Stomach smooth muscle (tissue), 2 donors: ENCODE data around the gene TSGA10IP.

Experiments used
- H3K27ac ChIP-seq: one replicate; pipeline ENCODE4 v1.7.0; 2013; ENCODE audit warnings: mild to moderate bottlenecking, low read length, inconsistent platforms
- H3K27me3 ChIP-seq, 2 donors: one replicate each; pipeline ENCODE4 v1.7.0; 2013; ENCODE audit warnings: low read length in 2 of 2; ENCODE audit not compliant: insufficient read depth in 2 of 2, control insufficient read depth in 1 of 2
- H3K36me3 ChIP-seq, 2 donors: one replicate each; pipeline ENCODE4 v1.7.0; 2013; ENCODE audit warnings: low read length in 2 of 2; ENCODE audit not compliant: control insufficient read depth in 2 of 2, insufficient read depth in 2 of 2
- H3K4me1 ChIP-seq: one replicate; pipeline ENCODE4 v1.7.0; 2013; ENCODE audit warnings: low read length; ENCODE audit not compliant: control insufficient read depth, insufficient read depth
- H3K4me3 ChIP-seq, 2 donors: one replicate each; pipeline ENCODE4 v1.7.0; 2013; ENCODE audit warnings: low read length in 2 of 2
- H3K9ac ChIP-seq, 2 donors: one replicate each; pipeline ENCODE4 v1.7.0; 2013; ENCODE audit warnings: low read length in 2 of 2, mild to moderate bottlenecking in 1 of 2
- H3K9me3 ChIP-seq, 2 donors: one replicate each; pipeline ENCODE4 v1.7.0; 2013; ENCODE audit warnings: low read length in 2 of 2; ENCODE audit not compliant: control insufficient read depth in 2 of 2
- donor health status: healthy.
- donor health status: Pancreatic carcinoma.

TSGA10IP gene

GRCh38 chr11:65962141-65962564, 16.9 kb downstream of the TSGA10IP start:
- Histone ChIP-seq H3K9ac (peak overlapping the region; percentile 80 to 85), H3K4me1 (peaks cover 30% of the 10 kb centered on the region), H3K9me3 (no peaks in the 10 kb centered on the region), H3K4me3 (peak overlapping the region; percentile 80 to 91), H3K27me3 (no peaks in the 10 kb centered on the region), H3K36me3 (peaks cover 23 to 35% of the 10 kb centered on the region in 2 donors), H3K27ac (no peak overlapping the region)

DNA sequence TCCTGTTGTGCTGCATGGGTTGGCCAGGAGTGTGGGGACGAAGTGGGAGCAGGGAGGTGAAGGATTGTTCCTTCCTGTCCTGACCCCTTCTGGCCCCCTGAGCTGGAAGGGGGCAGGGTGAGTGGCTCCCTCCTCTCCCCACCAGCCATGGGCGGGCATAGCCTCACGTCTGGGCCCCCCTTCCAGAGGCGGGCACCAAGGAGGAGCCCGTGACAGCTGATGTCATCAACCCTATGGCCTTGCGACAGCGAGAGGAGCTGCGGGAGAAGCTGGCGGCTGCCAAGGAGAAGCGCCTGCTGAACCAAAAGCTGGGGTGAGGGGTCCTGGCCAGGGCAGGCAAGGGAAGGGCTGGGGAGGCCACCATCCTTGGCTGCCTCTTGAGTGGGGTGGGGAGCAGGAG, 19.6 kb downstream of the TSGA10IP start:
- Histone ChIP-seq H3K9me3 (no peaks in the 10 kb centered on the region), H3K4me1 (peaks cover 30% of the 10 kb centered on the region), H3K9ac (no peak overlapping the region), H3K27me3 (no peaks in the 10 kb centered on the region), H3K27ac (no peak overlapping the region), H3K36me3 (peaks cover 40 to 55% of the 10 kb centered on the region in 2 donors), H3K4me3 (no peak overlapping the region)

GRCh38 chr11:65965986-65966762, 20.9 kb downstream of the TSGA10IP start:
- H3K27ac ChIP-seq, result no peak overlapping the region
- H3K9ac ChIP-seq, result no peak overlapping the region
- H3K9me3 ChIP-seq, result no peaks in the 10 kb centered on the region
- no peaks in the 10 kb centered on the region for H3K27me3 ChIP-seq
- H3K36me3 ChIP-seq, result peaks cover 46 to 61% of the 10 kb centered on the region in 2 donors
- H3K4me3 ChIP-seq, result no peak overlapping the region
- H3K4me1 ChIP-seq, result peaks cover 23% of the 10 kb centered on the region

GRCh38 chr11:65967329-65967934, 22.2 kb downstream of the TSGA10IP start:
- H3K36me3 ChIP-seq, result peaks cover 46 to 65% of the 10 kb centered on the region in 2 donors
- no peak overlapping the region for H3K4me3 ChIP-seq
- H3K4me1 ChIP-seq, result peaks cover 18% of the 10 kb centered on the region
- H3K9me3 ChIP-seq, result no peaks in the 10 kb centered on the region
- H3K27ac ChIP-seq, result no peak overlapping the region
- H3K9ac ChIP-seq, result no peak overlapping the region
- H3K27me3 ChIP-seq, result no peaks in the 10 kb centered on the region

DNA sequence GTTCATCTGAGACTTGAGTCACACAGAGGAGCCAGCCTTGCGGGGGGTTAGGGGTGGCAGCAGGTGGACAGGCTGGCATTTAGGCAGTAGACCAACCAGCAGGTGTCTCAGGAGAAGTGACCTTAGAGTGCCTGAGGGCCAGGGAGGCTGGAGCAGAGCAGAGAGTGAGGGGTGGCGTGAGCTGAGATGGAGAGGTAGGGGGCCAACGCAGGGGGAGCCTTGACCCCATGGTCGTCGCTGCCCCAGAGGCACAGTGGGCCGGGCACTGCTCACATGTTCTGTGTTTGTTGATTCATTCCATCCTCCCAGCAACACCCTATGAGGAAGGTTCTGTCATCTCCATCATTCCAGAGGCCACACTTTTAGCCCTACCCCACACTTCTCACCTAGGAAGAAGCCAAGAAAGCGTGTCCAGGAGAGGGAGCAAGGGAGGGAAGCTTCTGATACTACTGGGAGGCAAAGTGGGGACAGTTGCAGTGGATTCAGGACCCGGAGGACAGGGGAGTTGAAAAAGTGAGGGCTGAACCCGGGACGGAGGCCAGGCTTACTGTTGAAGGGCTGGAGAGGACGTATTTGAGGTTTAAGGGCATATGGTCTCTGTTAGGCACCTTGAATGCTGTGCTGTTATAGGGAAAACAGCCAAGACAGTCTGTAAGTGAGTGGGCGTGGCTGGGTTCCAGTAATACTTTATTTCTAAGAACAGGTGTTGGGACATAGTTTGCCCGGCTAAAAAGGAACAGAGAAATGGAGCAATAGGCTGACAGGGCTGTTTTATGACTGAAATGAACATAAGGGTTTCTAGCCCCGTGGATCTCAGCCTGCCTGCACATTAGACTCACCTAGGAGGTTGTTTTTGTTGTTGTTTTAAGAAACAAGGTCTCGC, 23.6 kb downstream of the TSGA10IP start:
- Histone ChIP-seq H3K27ac (no peak overlapping the region), H3K9ac (no peak overlapping the region), H3K36me3 (peaks cover 50 to 68% of the 10 kb centered on the region in 2 donors), H3K27me3 (no peaks in the 10 kb centered on the region), H3K4me1 (peaks cover 5% of the 10 kb centered on the region), H3K4me3 (no peak overlapping the region), H3K9me3 (no peaks in the 10 kb centered on the region)

DNA sequence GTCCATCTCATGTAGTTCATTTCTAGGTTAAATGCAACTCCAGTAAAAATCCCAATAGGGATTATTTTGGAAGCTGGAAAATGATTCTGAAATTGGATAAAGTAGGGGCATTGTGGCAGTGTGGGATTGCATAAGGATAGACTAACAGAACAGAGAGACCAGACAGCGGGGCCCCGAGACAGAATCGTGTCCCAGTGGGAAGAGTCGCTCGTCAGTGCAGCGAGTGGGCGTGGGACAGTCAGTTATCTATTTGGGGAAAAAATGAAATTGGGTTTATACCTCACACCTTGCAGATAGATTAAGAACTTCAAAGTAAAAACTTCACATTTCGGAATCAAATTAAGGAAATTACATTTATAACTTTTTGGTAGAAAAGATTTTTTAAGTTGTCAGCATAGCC, 26.8 kb downstream of the TSGA10IP start:
- no peak overlapping the region for H3K27ac ChIP-seq
- H3K4me3 ChIP-seq, result no peak overlapping the region
- H3K9me3 ChIP-seq, result no peaks in the 10 kb centered on the region
- no peaks in the 10 kb centered on the region for H3K4me1 ChIP-seq
- no peaks in the 10 kb centered on the region for H3K27me3 ChIP-seq
- peaks cover 33 to 41% of the 10 kb centered on the region in 2 donors for H3K36me3 ChIP-seq
- no peak overlapping the region for H3K9ac ChIP-seq

GRCh38 chr11:65973439-65974110, 28.3 kb downstream of the TSGA10IP start:
- Histone ChIP-seq H3K4me3 (no peak overlapping the region), H3K36me3 (peaks cover 27 to 42% of the 10 kb centered on the region in 2 donors)

GRCh38 chr11:65975771-65976170, 30.5 kb downstream of the TSGA10IP start:
- Histone ChIP-seq H3K9ac (no peak overlapping the region), H3K4me1 (no peaks in the 10 kb centered on the region), H3K9me3 (no peaks in the 10 kb centered on the region), H3K36me3 (peaks cover 19 to 31% of the 10 kb centered on the region in 2 donors), H3K27ac (no peak overlapping the region), H3K4me3 (no peak overlapping the region), H3K27me3 (no peaks in the 10 kb centered on the region)

More at GRCh38 chr11:65973439-65974110, 28.3 kb downstream of the TSGA10IP start:
- Histone ChIP-seq H3K27me3 (no peaks in the 10 kb centered on the region), H3K4me1 (no peaks in the 10 kb centered on the region), H3K9me3 (no peaks in the 10 kb centered on the region), H3K9ac (no peak overlapping the region), H3K27ac (no peak overlapping the region)

- no peak overlapping the region for H3K9ac ChIP-seq
- H3K4me3 ChIP-seq, result no peak overlapping the region
- peaks cover 19 to 31% of the 10 kb centered on the region in 2 donors for H3K36me3 ChIP-seq
- H3K27me3 ChIP-seq, result no peaks in the 10 kb centered on the region
- no peaks in the 10 kb centered on the region for H3K4me1 ChIP-seq
- no peaks in the 10 kb centered on the region for H3K9me3 ChIP-seq
- no peak overlapping the region for H3K27ac ChIP-seq
Measured at GRCh38 chr11:65976216-65977176, 31.2 kb downstream of the TSGA10IP start.
